Gastrocnemius medialis (tissue), 4 donors: ENCODE measurements around the gene FASTKD1. TPM values are rescaled to one million over a fixed set of nuclear protein-coding genes. Genes with fewer than 3 reads are reported as not detected.

ENCODE experiments used
- total RNA-seq, 4 donors: library from RNA; depleted of rRNA; stranded (reverse); fragments of >200 nt; gene quantifications; one replicate each; pipeline versions ENCODE4 v1.1.0 to v1.2.3, GENCODE V29; 2016

Gene FASTKD1
- total RNA-seq, 4 donors from 2014 or later: 9.7 to 27.4 (median 12.9) TPM

Other genes starting within 250 kb of the FASTKD1 start
- gene LRP2, start 211.3 kb downstream of the FASTKD1 start, total RNA-seq: not detected
- 10 to 100 TPM in 1 of 4 donors, 1 to 10 TPM in 3; 4.5 to 17.8 (median 8.0) TPM for gene BBS5, start 94.4 kb downstream of the FASTKD1 start, total RNA-seq
- gene KLHL41, start 64.2 kb downstream of the FASTKD1 start, total RNA-seq: 1,000 to 10,000 TPM; 2,008 to 3,010 (median 2,782) TPM
- gene PPIG, start 10.5 kb upstream of the FASTKD1 start, total RNA-seq: 10 to 100 TPM; 27.7 to 40.5 (median 29.3) TPM
- not detected for gene CFAP210, start 120.5 kb upstream of the FASTKD1 start, total RNA-seq
- gene PHOSPHO2, start 120.6 kb upstream of the FASTKD1 start, total RNA-seq: 1 to 10 TPM; 2.0 to 9.4 (median 2.9) TPM
- 10 to 100 TPM in 1 of 4 donors, 1 to 10 TPM in 3; 4.2 to 11.5 (median 5.2) TPM for gene KLHL23, start 160.0 kb upstream of the FASTKD1 start, total RNA-seq
- 10 to 100 TPM; 35.5 to 36.7 (median 36.1) TPM for gene SSB, start 225.0 kb upstream of the FASTKD1 start, total RNA-seq